GM12864 (cell line): ENCODE measurements around the gene AJAP1.

Experiments
- DNase-seq: peaks from one replicate; pipeline ENCODE4 v3.0.0-alpha.2; 2011; ENCODE audit warnings: low read depth
- H3K4me3 ChIP-seq: 2 replicates; pipeline ENCODE4 v1.5.1; 2011; ENCODE audit warnings: mild to moderate bottlenecking, low read depth, low read length, control low read depth
- CTCF ChIP-seq: IDR thresholded peaks from 2 replicates; pipeline ENCODE4 v1.5.1; 2011; ENCODE audit warnings: low read depth, mild to moderate bottlenecking, moderate library complexity, low read length, control low read depth, inconsistent platforms; ENCODE audit errors: missing control alignments

Gene AJAP1

GRCh38 chr1:4652631-4653327 is 1.6 kb upstream of the AJAP1 start:
- TF ChIP-seq CTCF: peak; percentile 93
- DNase-seq: no peak
- H3K4me3 ChIP-seq: no peak overlapping the region

- H3K4me3 ChIP-seq: no peak overlapping the region
- no peak for TF ChIP-seq CTCF
- DNase-seq: no peak
Measured at GRCh38 chr1:4653328-4653660, 1.1 kb upstream of the AJAP1 start.

- no peak overlapping the region for H3K4me3 ChIP-seq
- no peak for TF ChIP-seq CTCF
- DNase-seq: no peak
Measured at GRCh38 chr1:4654764-4655673, 610 bp downstream of the AJAP1 start.

GRCh38 chr1:4655674-4656532 is 1.5 kb downstream of the AJAP1 start:
- no peak for DNase-seq
- H3K4me3 ChIP-seq: no peak overlapping the region
- TF ChIP-seq CTCF: peak; percentile 49

GRCh38 chr1:4656533-4657140 is 2.2 kb downstream of the AJAP1 start:
- no peak for DNase-seq
- TF ChIP-seq CTCF: no peak
- no peak overlapping the region for H3K4me3 ChIP-seq

- no peak overlapping the region for H3K4me3 ChIP-seq
- DNase-seq: no peak
- no peak for TF ChIP-seq CTCF
Measured at GRCh38 chr1:4657244-4657789, 2.9 kb downstream of the AJAP1 start.
